Hepatocyte (in vitro differentiated cells): ENCODE data around the gene PLOD3. TPM values are rescaled to one million over a fixed set of nuclear protein-coding genes. Genes with fewer than 3 reads are reported as not detected.
A peak's percentile ranks its signal among the peaks of the same experiment; 100 is the strongest.
"Not testable (repeated sequence)": the region's sequence is repeated elsewhere in the genome, so short reads cannot be mapped to it uniquely, and the experiment has no call there.

Source experiments
- DNase-seq: peaks from one replicate; pipeline ENCODE4 v3.0.0-alpha.2; 2016; ENCODE audit warnings: low spot score
- H2AFZ ChIP-seq: fragments of 200-600 bp; sonication (generic); 2 replicates; pipeline ENCODE4 v1.6.0; 2016; ENCODE audit warnings: antibody characterized with exemption, mild to moderate bottlenecking
- H3K27ac ChIP-seq: fragments of 200-600 bp; sonication (generic); 2 replicates; pipeline ENCODE4 v1.5.1; 2016; ENCODE audit warnings: mild to moderate bottlenecking
- H3K27me3 ChIP-seq: fragments of 200-600 bp; sonication (generic); 2 replicates; pipeline ENCODE4 v1.6.1; 2016
- H3K36me3 ChIP-seq: fragments of 200-600 bp; sonication (generic); replicated peaks from 2 replicates; pipeline ENCODE4 v1.5.1; 2016; ENCODE audit warnings: low read depth; ENCODE audit not compliant: insufficient read depth
- H3K4me1 ChIP-seq: fragments of 200-600 bp; sonication (generic); 2 replicates; pipeline ENCODE4 v1.5.1; 2016; ENCODE audit warnings: mild to moderate bottlenecking, moderate library complexity; ENCODE audit not compliant: insufficient read depth
- H3K4me2 ChIP-seq: fragments of 200-600 bp; sonication (generic); 2 replicates; pipeline ENCODE4 v1.6.0; 2016
- H3K4me3 ChIP-seq: fragments of 200-600 bp; sonication (generic); 2 replicates; pipeline ENCODE4 v1.5.1; 2016; ENCODE audit warnings: mild to moderate bottlenecking
- H3K79me2 ChIP-seq: fragments of 200-600 bp; sonication (generic); 2 replicates; pipeline ENCODE4 v1.6.0; 2017; ENCODE audit warnings: mild to moderate bottlenecking
- H3K9me2 ChIP-seq: fragments of 200-600 bp; sonication (generic); replicated peaks from 2 replicates; pipeline ENCODE4 v1.6.0; 2017; ENCODE audit warnings: mild to moderate bottlenecking; ENCODE audit not compliant: insufficient read depth
- H3K9me3 ChIP-seq: fragments of 200-600 bp; sonication (generic); 2 replicates; pipeline ENCODE4 v1.5.1; 2016; ENCODE audit warnings: low read depth, mild to moderate bottlenecking
- H4K20me1 ChIP-seq: fragments of 200-600 bp; sonication (generic); 2 replicates; pipeline ENCODE4 v1.6.0; 2016; ENCODE audit warnings: mild to moderate bottlenecking; ENCODE audit not compliant: insufficient read depth, poor library complexity, severe bottlenecking
- EZH2 ChIP-seq: fragments of 200-600 bp; sonication (generic); IDR thresholded peaks from 2 replicates; pipeline ENCODE4 v1.6.1; 2016; ENCODE audit warnings: antibody characterized with exemption, mild to moderate bottlenecking, borderline replicate concordance
- EZH2phosphoT487 ChIP-seq: fragments of 200-600 bp; sonication (generic); IDR thresholded peaks from one replicate; pipeline ENCODE4 v1.6.1; 2018; ENCODE audit warnings: antibody characterized with exemption, mild to moderate bottlenecking, low read depth, moderate library complexity; ENCODE audit not compliant: unreplicated experiment, severe bottlenecking
- WGBS: methylation state at CpG from one replicate; pipeline ENCODE4 v1.1.6; 2016; ENCODE audit warnings: low lambda C conversion rate; ENCODE audit errors: missing lambda C conversion rate; 5-methylcytosine and 5-hydroxymethylcytosine counted together
- polyA plus RNA-seq: library from polyadenylated mRNA; unstranded; fragments of >200 nt; fragmentation: Nextera tagmentation; extraction: Ambion mirVana; gene quantifications from 2 replicates; pipeline ENCODE4 v1.2.1, GENCODE V29; 2016
- total RNA-seq: library from RNA; depleted of rRNA; stranded (reverse); fragments of >200 nt; gene quantifications from 2 replicates; pipeline ENCODE4 v1.2.3, GENCODE V29; 2014
- TF ChIP-seq, protein P1 (sequence below): fragments of 200-600 bp; sonication (generic); IDR thresholded peaks from 2 replicates; pipeline ENCODE4 v1.5.1; 2016; ENCODE audit warnings: antibody characterized with exemption, mild to moderate bottlenecking; ENCODE audit not compliant: poor library complexity

Gene PLOD3, protein sequence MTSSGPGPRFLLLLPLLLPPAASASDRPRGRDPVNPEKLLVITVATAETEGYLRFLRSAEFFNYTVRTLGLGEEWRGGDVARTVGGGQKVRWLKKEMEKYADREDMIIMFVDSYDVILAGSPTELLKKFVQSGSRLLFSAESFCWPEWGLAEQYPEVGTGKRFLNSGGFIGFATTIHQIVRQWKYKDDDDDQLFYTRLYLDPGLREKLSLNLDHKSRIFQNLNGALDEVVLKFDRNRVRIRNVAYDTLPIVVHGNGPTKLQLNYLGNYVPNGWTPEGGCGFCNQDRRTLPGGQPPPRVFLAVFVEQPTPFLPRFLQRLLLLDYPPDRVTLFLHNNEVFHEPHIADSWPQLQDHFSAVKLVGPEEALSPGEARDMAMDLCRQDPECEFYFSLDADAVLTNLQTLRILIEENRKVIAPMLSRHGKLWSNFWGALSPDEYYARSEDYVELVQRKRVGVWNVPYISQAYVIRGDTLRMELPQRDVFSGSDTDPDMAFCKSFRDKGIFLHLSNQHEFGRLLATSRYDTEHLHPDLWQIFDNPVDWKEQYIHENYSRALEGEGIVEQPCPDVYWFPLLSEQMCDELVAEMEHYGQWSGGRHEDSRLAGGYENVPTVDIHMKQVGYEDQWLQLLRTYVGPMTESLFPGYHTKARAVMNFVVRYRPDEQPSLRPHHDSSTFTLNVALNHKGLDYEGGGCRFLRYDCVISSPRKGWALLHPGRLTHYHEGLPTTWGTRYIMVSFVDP
- total RNA-seq (29.5 and 37.6 TPM in 2 replicates), polyA plus RNA-seq (127 and 129 TPM in 2 replicates)

DNA sequence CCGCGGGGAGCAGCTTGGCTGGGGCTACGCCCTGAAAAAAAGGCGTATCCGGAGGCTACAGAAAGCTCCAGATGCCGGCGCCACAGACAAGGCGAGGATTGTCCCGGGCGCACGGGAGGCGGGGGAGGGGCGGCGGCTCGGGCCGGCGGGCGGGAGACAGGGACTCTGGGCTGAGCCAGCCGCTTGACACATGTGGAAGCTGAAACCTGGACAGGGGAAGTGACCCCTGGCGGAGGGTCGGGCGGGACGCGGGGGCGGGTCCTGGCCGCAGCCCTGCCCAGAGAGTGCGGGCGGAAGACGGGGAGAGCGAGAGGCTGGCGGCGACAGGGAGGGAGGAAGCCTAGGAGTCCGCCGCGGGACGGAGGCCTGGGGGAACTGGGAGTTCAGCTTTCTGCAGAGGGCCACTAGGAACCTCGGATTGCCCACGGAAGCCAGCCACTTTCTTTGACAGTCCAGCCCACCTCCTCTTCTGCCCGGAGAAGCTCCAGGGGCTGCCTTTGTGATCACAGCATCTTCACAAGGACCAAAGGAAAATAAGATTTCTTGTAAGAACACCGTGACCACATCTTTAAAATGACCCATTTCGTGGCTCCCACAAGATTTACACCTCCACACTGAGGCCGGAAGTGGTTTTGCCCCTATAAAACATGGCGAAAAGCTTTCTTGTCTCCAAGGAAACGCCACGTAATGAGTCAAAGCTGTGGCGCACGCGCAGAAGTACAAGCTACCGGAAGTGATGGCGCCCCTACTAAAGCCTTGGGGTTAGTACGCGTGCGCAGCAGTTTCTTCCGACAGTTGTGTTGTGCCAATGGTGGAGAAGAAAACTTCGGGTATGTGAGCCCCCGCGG is at the start of gene PLOD3, which contains the start of gene ZNHIT1:
Gene PLOD3 (minus strand): TSS at position 194 of the 848 bp plus-strand sequence. CDS start 307 bp downstream, outside the sequence.
Gene ZNHIT1 (plus strand): TSS at position 778 of the 848 bp plus-strand sequence. CDS start 31 bp downstream, at position 809.
- H3K4me1 ChIP-seq: peaks cover 21% of the 10 kb centered on the region
- peak within 1 kb of the TSS; percentile 95 for H3K4me2 ChIP-seq
- peaks cover 55% of the 10 kb centered on the region for H3K79me2 ChIP-seq
- no peaks in the 10 kb centered on the region for H3K36me3 ChIP-seq
- H3K9me3 ChIP-seq: no peaks in the 10 kb centered on the region
- peak within 1 kb of the TSS; percentile 47 for H3K4me3 ChIP-seq
- no peaks in the 10 kb centered on the region for H4K20me1 ChIP-seq
- peak within 1 kb of the TSS; percentile 63 for H2AFZ ChIP-seq
- TF ChIP-seq EZH2 (no peak), EZH2phosphoT487 (no peak)
- TF ChIP-seq, protein P1, sequence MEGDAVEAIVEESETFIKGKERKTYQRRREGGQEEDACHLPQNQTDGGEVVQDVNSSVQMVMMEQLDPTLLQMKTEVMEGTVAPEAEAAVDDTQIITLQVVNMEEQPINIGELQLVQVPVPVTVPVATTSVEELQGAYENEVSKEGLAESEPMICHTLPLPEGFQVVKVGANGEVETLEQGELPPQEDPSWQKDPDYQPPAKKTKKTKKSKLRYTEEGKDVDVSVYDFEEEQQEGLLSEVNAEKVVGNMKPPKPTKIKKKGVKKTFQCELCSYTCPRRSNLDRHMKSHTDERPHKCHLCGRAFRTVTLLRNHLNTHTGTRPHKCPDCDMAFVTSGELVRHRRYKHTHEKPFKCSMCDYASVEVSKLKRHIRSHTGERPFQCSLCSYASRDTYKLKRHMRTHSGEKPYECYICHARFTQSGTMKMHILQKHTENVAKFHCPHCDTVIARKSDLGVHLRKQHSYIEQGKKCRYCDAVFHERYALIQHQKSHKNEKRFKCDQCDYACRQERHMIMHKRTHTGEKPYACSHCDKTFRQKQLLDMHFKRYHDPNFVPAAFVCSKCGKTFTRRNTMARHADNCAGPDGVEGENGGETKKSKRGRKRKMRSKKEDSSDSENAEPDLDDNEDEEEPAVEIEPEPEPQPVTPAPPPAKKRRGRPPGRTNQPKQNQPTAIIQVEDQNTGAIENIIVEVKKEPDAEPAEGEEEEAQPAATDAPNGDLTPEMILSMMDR: no peak
- no peaks in the 10 kb centered on the region for H3K9me2 ChIP-seq
- no peaks in the 10 kb centered on the region for H3K27me3 ChIP-seq
- peak within 1 kb of the TSS; percentile 92 for H3K27ac ChIP-seq
- peak; percentile 100 for DNase-seq
- 4% methylated on average over 49 of the region's 57 CpGs for WGBS

DNA sequence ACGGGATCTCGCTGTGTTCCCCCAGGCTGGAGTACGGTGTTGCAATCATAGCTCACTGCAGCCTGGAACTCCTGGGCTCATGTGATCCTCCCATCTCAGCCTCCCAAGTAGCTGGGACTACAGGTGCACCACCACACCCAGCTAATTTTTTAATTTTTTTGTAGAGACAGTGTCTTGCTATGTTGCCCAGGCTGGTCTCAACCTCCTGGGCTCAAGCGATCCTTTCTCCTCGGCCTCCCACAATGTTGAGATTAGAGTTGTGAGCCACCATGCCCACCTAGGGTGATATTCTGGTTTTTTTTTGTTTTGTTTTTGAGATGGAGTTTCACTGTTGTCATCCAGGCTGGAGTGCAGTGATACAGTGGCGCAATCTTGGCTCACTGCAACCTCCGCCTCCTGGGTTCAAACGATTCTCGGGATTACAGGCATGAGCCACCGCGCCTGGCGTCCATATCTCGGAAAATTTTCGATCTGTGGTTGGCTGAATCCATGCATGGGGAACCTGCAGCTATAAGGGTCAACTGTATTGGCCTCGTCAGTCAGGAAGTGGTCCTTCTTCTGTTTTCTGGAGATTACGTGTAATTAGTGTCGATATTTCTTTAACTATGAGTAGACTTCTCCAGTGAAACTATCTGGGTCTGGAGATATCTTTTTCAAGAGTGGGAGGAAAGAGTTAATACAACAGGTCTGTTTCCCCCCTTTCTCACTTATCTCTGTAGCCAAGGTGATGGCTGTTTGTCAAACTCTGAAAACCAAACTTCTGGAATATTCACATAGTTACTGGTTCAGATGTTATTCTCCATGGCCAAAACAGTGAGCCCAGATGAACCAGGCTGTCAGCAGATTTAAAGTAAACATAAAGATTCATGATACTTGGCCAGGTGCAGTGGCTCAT is 48.5 kb upstream of the PLOD3 start:
- no peaks in the 10 kb centered on the region for H3K79me2 ChIP-seq
- 83% methylated on average over 17 of the region's 17 CpGs for WGBS
- no peak overlapping the region for H3K27ac ChIP-seq
- H3K4me1 ChIP-seq: no peaks in the 10 kb centered on the region
- H3K4me2 ChIP-seq: no peak overlapping the region
- no peaks in the 10 kb centered on the region for H3K27me3 ChIP-seq
- no peaks in the 10 kb centered on the region for H3K9me2 ChIP-seq
- no peaks in the 10 kb centered on the region for H3K9me3 ChIP-seq
- H2AFZ ChIP-seq: no peak overlapping the region
- no peak overlapping the region for H3K4me3 ChIP-seq
- H4K20me1 ChIP-seq: no peaks in the 10 kb centered on the region
- DNase-seq: no peak
- TF ChIP-seq, protein P1: no peak
- TF ChIP-seq EZH2phosphoT487 (no peak), EZH2 (no peak)
- H3K36me3 ChIP-seq: no peaks in the 10 kb centered on the region

DNA sequence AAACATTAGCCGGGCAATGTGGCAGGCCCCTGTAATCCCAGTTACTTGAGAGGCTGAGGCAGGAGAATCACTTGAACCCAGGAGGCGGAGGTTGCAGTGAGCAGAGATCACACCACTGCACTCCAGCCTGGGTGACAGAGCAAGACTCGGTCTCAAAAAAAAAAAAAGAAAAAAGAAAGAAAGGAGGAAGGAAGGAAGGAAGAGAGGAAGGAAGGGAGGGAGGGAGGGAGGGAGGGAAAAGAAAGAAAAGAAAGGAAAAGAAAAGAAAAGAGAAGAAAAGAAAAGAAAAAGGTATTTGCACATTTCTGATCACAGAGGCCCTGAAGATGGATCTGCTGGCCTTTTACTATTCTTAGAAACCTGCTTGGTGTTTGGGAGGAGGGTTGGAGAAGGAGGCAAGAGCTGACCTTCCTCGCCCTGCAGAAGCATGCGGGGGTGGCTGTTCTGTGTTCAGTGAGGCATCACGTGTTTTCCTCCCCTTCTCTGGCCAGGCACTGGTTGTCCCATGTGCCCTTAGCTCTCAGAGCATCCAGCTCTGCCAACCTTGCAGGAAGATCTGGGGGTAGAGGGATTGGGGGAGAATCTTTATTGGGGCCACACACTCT is 46.8 kb upstream of the PLOD3 start:
- H3K36me3 ChIP-seq, H4K20me1 ChIP-seq, H2AFZ ChIP-seq, H3K4me3 ChIP-seq, H3K27ac ChIP-seq, DNase-seq, H3K9me2 ChIP-seq, H3K4me1 ChIP-seq, H3K9me3 ChIP-seq, H3K27me3 ChIP-seq, H3K79me2 ChIP-seq, H3K4me2 ChIP-seq: not testable (repeated sequence)
- WGBS: 64% methylated on average over 6 of the region's 6 CpGs
